HepG2 (cell line): ENCODE data around the gene IGF2BP1. TPM values are rescaled to one million over a fixed set of nuclear protein-coding genes. Genes with fewer than 3 reads are reported as not detected.

Experiments
- ADNP ChIP-seq: sonication (generic); formaldehyde crosslinking; IDR thresholded peaks from 2 replicates; pipeline ENCODE4 v1.4.0; 2020; ENCODE audit warnings: missing genetic modification reagents
- CBX1 ChIP-seq: IDR thresholded peaks from one replicate; pipeline ENCODE4 v1.6.1; 2016; ENCODE audit warnings: antibody characterized with exemption, low read depth
- FOXK2 ChIP-seq: fragments of 450-650 bp; IDR thresholded peaks from 2 replicates; pipeline ENCODE4 v1.6.1; 2016
- KMT2A ChIP-seq: sonication (generic); formaldehyde crosslinking; IDR thresholded peaks from 2 replicates; pipeline ENCODE4 v1.4.0; 2020; ENCODE audit warnings: missing genetic modification reagents
- MAFK ChIP-seq, 2 experiments: IDR thresholded peaks in 1 of 2; conservative IDR thresholded peaks in 1 of 2; 2 replicates each; pipeline ENCODE4 v1.6.1; 2011; ENCODE audit warnings: improper control_type of control experiment in 2 of 2, low read length in 2 of 2
- MAZ ChIP-seq, 2 experiments: sonication (generic) in 1 of 2; formaldehyde crosslinking in 1 of 2; IDR thresholded peaks; 2 replicates each; pipeline versions ENCODE4 v1.5.0 to v1.6.1; 2012 to 2020; ENCODE audit warnings: low read depth in 2 of 2, mild to moderate bottlenecking in 2 of 2, borderline replicate concordance in 1 of 2, improper control_type of control experiment in 1 of 2, low read length in 1 of 2, missing genetic modification reagents in 1 of 2, moderate library complexity in 1 of 2
- MED8 ChIP-seq: sonication (generic); formaldehyde crosslinking; IDR thresholded peaks from 2 replicates; pipeline ENCODE4 v1.8.1; 2023; ENCODE audit warnings: mild to moderate bottlenecking, missing genetic modification reagents; ENCODE audit not compliant: insufficient replicate concordance
- NONO ChIP-seq, 2 experiments: fragments of 450-650 bp in 1 of 2; sonication (generic) in 1 of 2; formaldehyde crosslinking in 1 of 2; IDR thresholded peaks in 1 of 2; conservative IDR thresholded peaks in 1 of 2; 2 replicates each; pipeline versions ENCODE4 v1.6.1 to v1.8.0; 2017 to 2022; ENCODE audit warnings: mild to moderate bottlenecking in 1 of 2, missing genetic modification reagents in 1 of 2, moderate library complexity in 1 of 2
- RBFOX2 ChIP-seq: fragments of 200-400 bp; formaldehyde crosslinking; IDR thresholded peaks from 2 replicates; pipeline ENCODE4 v1.6.1; 2017; ENCODE audit warnings: low read depth, mild to moderate bottlenecking, low read length
- TOPORS ChIP-seq: sonication (generic); formaldehyde crosslinking; IDR thresholded peaks from 2 replicates; pipeline ENCODE4 v1.8.0; 2023; ENCODE audit warnings: mild to moderate bottlenecking, missing genetic modification reagents
- ZFP36L2 ChIP-seq: sonication (generic); formaldehyde crosslinking; IDR thresholded peaks from 2 replicates; pipeline ENCODE4 v1.4.0; 2020; ENCODE audit warnings: missing genetic modification reagents
- ZMAT3 ChIP-seq: sonication (generic); formaldehyde crosslinking; conservative IDR thresholded peaks from 2 replicates; pipeline ENCODE4 v1.7.0; 2021; ENCODE audit warnings: missing genetic modification reagents
- ZMYM2 ChIP-seq: sonication (generic); formaldehyde crosslinking; IDR thresholded peaks from 2 replicates; pipeline ENCODE4 v1.8.0; 2022; ENCODE audit warnings: mild to moderate bottlenecking, missing genetic modification reagents
- ZNF263 ChIP-seq: sonication (generic); formaldehyde crosslinking; IDR thresholded peaks from 2 replicates; pipeline ENCODE4 v1.4.0; 2020; ENCODE audit warnings: missing genetic modification reagents
- ZNF292 ChIP-seq: sonication (generic); formaldehyde crosslinking; IDR thresholded peaks from 2 replicates; pipeline ENCODE4 v1.8.1; 2022; ENCODE audit warnings: mild to moderate bottlenecking, low read depth, missing genetic modification reagents, borderline replicate concordance
- ZNF678 ChIP-seq: sonication (generic); formaldehyde crosslinking; IDR thresholded peaks from 2 replicates; pipeline ENCODE4 v1.4.0; 2020; ENCODE audit warnings: mild to moderate bottlenecking, missing genetic modification reagents
- ZNF747 ChIP-seq: sonication (generic); formaldehyde crosslinking; IDR thresholded peaks from 2 replicates; pipeline ENCODE4 v1.8.1; 2023; ENCODE audit warnings: missing genetic modification reagents, mild to moderate bottlenecking, borderline replicate concordance
- ZNF790 ChIP-seq: sonication (generic); formaldehyde crosslinking; IDR thresholded peaks from 2 replicates; pipeline ENCODE4 v1.8.0; 2022; ENCODE audit warnings: missing genetic modification reagents, mild to moderate bottlenecking, borderline replicate concordance
- ZNF850 ChIP-seq: sonication (generic); formaldehyde crosslinking; conservative IDR thresholded peaks from 2 replicates; pipeline ENCODE4 v1.9.0; 2021; ENCODE audit warnings: mild to moderate bottlenecking, missing genetic modification reagents
- ZSCAN9 ChIP-seq: IDR thresholded peaks from 2 replicates; pipeline ENCODE4 v1.6.1; 2016; ENCODE audit warnings: borderline replicate concordance
- polyA plus RNA-seq, 8 experiments: library from polyadenylated mRNA; depleted of rRNA in 3 of 8; stranded (reverse) in 7 of 8; unstranded in 1 of 8; fragments of >200 nt; fragmentation: Illumina TruSeq in 4 of 8; extraction: Trizol in 4 of 8; gene quantifications; 2 replicates each; pipeline versions ENCODE4 v1.2.1 to v1.2.3, GENCODE V29; 2011 to 2016; ENCODE audit warnings: low read depth in 4 of 8, missing spikeins in 1 of 8, mixed read lengths in 1 of 8; ENCODE audit not compliant: insufficient read depth in 1 of 8
- total RNA-seq, 5 experiments: library from RNA; depleted of rRNA; stranded (reverse); fragments of >200 nt; fragmentation: Illumina TruSeq; extraction: Trizol; gene quantifications; 2 replicates each; pipeline ENCODE4 v1.2.3, GENCODE V29; 2016; ENCODE audit warnings: low read depth in 1 of 5
- TF ChIP-seq, protein P1 (sequence below): sonication (generic); formaldehyde crosslinking; IDR thresholded peaks from 2 replicates; pipeline ENCODE4 v1.5.0; 2020; ENCODE audit warnings: missing genetic modification reagents
- TF ChIP-seq, protein P2 (sequence below): sonication (generic); formaldehyde crosslinking; IDR thresholded peaks from 2 replicates; pipeline ENCODE4 v1.4.0; 2020; ENCODE audit warnings: mild to moderate bottlenecking, missing genetic modification reagents
- TF ChIP-seq, protein P3 (sequence below): sonication (generic); formaldehyde crosslinking; conservative IDR thresholded peaks from 2 replicates; pipeline ENCODE4 v1.8.1; 2023; ENCODE audit warnings: missing genetic modification reagents
- TF ChIP-seq, protein P4 (sequence below): IDR thresholded peaks from 2 replicates; pipeline ENCODE4 v1.6.1; 2016

Gene IGF2BP1
- total and polyA plus RNA-seq, 2 of the 13 experiments (the other 11 are each of a cell fraction or from before 2014, with no cell fraction given) = 29.7 to 75.1 TPM

DNA sequence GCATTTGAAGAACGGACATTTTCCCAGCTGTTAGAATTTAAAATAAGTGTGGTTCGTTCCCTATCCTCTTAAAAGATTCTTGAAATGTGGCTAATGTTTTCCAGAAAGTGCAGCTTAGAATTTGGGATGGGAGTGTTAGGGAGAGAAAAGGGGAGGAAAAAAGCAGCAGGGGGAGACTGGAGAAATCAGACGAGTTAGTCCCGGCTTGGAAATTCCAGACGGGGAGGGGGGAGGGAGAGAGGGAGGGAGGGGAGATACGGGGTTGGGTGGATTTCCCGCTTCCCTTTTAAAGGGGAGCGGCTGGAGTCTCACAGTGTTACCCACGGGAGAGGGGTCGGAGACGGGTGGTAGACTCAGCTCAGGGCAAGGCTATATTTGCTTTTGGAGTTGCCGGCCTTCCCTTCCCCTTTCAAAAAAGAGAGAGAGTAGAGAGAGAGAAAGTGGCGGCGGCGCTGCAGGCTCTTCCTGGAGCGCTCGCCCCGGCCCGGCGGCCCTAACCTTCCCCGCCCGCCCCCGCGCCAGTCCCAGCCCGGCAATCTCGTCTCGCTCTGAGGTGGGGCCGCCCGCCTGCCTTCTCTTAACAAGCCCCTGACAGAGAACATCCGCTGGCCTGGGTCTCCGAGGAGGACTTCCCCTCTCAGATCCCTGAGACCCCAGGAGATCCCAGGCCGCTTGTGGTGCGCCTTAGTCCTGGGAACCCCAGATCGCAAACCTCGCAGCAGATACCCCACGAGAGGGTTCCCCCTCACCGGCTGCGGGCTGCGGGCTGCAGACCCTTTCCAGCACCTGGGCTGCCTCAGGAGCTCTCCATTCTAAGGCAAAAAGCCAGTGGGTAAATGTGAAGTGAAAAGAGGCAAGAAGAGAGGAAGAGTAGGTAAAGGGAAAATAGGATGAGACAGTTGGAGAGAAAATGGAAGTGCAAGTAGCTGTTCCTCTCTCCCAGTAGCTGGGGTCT, 6.6 kb downstream of the IGF2BP1 start (continued):
- 0 out of 2 replicates have a peak, but pooled peaks have one; percentile 28 for TF ChIP-seq ZNF292
- TF ChIP-seq FOXK2 = no peak
- no peak for TF ChIP-seq ZMAT3 (CRISPR knock-in tag)
- no peak for TF ChIP-seq MAFK (conservative IDR thresholded peaks at IDR 0.05 in 1 of 2, IDR thresholded peaks at IDR 0.05 in 1 of 2; ENCODE audit: low read length in 2 of 2)
- TF ChIP-seq NONO (IDR thresholded peaks at IDR 0.05) = no peak
- TF ChIP-seq NONO (CRISPR knock-in tag; conservative IDR thresholded peaks at IDR 0.05) = no peak
- no peak for TF ChIP-seq ZNF790 (CRISPR knock-in tag)
- TF ChIP-seq KMT2A (CRISPR knock-in tag) = peak; percentile 97
- peak; percentile 62; the same call in 1 of the 2 replicates for TF ChIP-seq MAZ (IDR thresholded peaks at IDR 0.05; ENCODE audit: borderline replicate concordance, low read depth, low read length)
- TF ChIP-seq MAZ (CRISPR knock-in tag; IDR thresholded peaks at IDR 0.05; ENCODE audit: low read depth) = no peak
- TF ChIP-seq, protein P1, sequence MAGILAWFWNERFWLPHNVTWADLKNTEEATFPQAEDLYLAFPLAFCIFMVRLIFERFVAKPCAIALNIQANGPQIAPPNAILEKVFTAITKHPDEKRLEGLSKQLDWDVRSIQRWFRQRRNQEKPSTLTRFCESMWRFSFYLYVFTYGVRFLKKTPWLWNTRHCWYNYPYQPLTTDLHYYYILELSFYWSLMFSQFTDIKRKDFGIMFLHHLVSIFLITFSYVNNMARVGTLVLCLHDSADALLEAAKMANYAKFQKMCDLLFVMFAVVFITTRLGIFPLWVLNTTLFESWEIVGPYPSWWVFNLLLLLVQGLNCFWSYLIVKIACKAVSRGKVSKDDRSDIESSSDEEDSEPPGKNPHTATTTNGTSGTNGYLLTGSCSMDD (CRISPR knock-in tag) = no peak
- TF ChIP-seq ZNF263 (CRISPR knock-in tag) = no peak
- TF ChIP-seq RBFOX2 = peak; percentile 43; the same call in 1 of the 2 replicates
- TF ChIP-seq, protein P2, sequence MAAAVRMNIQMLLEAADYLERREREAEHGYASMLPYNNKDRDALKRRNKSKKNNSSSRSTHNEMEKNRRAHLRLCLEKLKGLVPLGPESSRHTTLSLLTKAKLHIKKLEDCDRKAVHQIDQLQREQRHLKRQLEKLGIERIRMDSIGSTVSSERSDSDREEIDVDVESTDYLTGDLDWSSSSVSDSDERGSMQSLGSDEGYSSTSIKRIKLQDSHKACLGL = no peak
- TF ChIP-seq ZFP36L2 (CRISPR knock-in tag) = no peak
- no peak for TF ChIP-seq CBX1
- TF ChIP-seq MED8 (CRISPR knock-in tag) = no peak
- TF ChIP-seq, protein P3, sequence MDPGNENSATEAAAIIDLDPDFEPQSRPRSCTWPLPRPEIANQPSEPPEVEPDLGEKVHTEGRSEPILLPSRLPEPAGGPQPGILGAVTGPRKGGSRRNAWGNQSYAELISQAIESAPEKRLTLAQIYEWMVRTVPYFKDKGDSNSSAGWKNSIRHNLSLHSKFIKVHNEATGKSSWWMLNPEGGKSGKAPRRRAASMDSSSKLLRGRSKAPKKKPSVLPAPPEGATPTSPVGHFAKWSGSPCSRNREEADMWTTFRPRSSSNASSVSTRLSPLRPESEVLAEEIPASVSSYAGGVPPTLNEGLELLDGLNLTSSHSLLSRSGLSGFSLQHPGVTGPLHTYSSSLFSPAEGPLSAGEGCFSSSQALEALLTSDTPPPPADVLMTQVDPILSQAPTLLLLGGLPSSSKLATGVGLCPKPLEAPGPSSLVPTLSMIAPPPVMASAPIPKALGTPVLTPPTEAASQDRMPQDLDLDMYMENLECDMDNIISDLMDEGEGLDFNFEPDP (CRISPR knock-in tag) = no peak
- no peak for TF ChIP-seq ADNP (CRISPR knock-in tag)
- TF ChIP-seq TOPORS = no peak
- TF ChIP-seq ZSCAN9 (CRISPR knock-in tag) = no peak
- no peak for TF ChIP-seq ZMYM2
- TF ChIP-seq ZNF747 (CRISPR knock-in tag) = no peak
- no peak for TF ChIP-seq ZNF850
- TF ChIP-seq, protein P4, sequence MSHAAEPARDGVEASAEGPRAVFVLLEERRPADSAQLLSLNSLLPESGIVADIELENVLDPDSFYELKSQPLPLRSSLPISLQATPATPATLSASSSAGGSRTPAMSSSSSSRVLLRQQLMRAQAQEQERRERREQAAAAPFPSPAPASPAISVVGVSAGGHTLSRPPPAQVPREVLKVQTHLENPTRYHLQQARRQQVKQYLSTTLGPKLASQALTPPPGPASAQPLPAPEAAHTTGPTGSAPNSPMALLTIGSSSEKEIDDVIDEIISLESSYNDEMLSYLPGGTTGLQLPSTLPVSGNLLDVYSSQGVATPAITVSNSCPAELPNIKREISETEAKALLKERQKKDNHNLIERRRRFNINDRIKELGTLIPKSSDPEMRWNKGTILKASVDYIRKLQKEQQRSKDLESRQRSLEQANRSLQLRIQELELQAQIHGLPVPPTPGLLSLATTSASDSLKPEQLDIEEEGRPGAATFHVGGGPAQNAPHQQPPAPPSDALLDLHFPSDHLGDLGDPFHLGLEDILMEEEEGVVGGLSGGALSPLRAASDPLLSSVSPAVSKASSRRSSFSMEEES (CRISPR knock-in tag) = no peak
- TF ChIP-seq ZNF678 = no peak
